HepG2 (cell line): ENCODE results near the gene MAP3K9. TPM values are rescaled to one million over a fixed set of nuclear protein-coding genes. Genes with fewer than 3 reads are reported as not detected.

Experiments used
- ATAC-seq: fragments of 200-7000 bp; cut with Tn5 transposase; 3 replicates; pipeline ENCODE4 v1.9.1; 2020; ENCODE audit warnings: mild to moderate bottlenecking, moderate library complexity
- BruUV-seq: library from RNA; stranded (reverse); fragments of 400-500 nt; replicated peaks from 2 replicates; lab custom pipeline; 2021; lab: Mats Ljungman, UMichigan
- CTCF ChIA-PET: fragments of 300-600 bp; formaldehyde crosslinking; extraction: SDS; loops from one replicate; lab custom pipeline; 2021; ENCODE audit warnings: low total read pairs, inconsistent platforms, low intra/inter-chr PET ratio; lab: Yijun Ruan, JAX
- POLR2A ChIA-PET: fragments of 350-600 bp; sonication (Branson Sonifier 250); formaldehyde crosslinking; loops from one replicate; lab custom pipeline; 2020; ENCODE audit warnings: antibody characterized with exemption, inconsistent platforms; lab: Yijun Ruan, JAX
- DNase-seq: peaks from one replicate; pipeline ENCODE4 v3.0.0-alpha.2; 2015; ENCODE audit warnings: low spot score
- FAIRE-seq: peaks from 3 replicates; lab custom pipeline; 2011; peaks lifted over from hg19 to GRCh38; lab: Jason Lieb, UNC
- H2AFZ ChIP-seq: one replicate; pipeline ENCODE4 v1.6.1; 2011; ENCODE audit warnings: low read length, inconsistent platforms
- H3K27ac ChIP-seq: fragments of 300-600 bp; 3 replicates; pipeline ENCODE4 v1.8.0; 2011; ENCODE audit warnings: mixed run types, mild to moderate bottlenecking, mixed read lengths, low read length, inconsistent platforms; ENCODE audit not compliant: insufficient read depth; ENCODE audit errors: extremely low read length
- H3K27me3 ChIP-seq, 2 experiments: fragments of 200-600 bp in 1 of 2; 2 replicates in 1 of 2; 3 replicates in 1 of 2; pipeline versions ENCODE4 v1.6.0 to v1.8.0; 2011; ENCODE audit warnings: low read length in 2 of 2, mild to moderate bottlenecking in 2 of 2, moderate library complexity in 2 of 2, inconsistent platforms in 1 of 2; ENCODE audit not compliant: insufficient read depth in 2 of 2, control insufficient read depth in 1 of 2
- H3K36me3 ChIP-seq, 2 experiments: fragments of 200-600 bp in 1 of 2; replicated peaks in 1 of 2; 2 replicates in 1 of 2; 3 replicates in 1 of 2; pipeline versions ENCODE4 v1.5.1 to v1.8.0; 2011; ENCODE audit warnings: low read length in 2 of 2, inconsistent platforms in 1 of 2; ENCODE audit not compliant: insufficient read depth in 2 of 2, control insufficient read depth in 1 of 2
- H3K4me1 ChIP-seq: 2 replicates; pipeline ENCODE4 v1.5.1; 2012; ENCODE audit warnings: low read length, inconsistent platforms; ENCODE audit not compliant: insufficient read depth
- H3K4me2 ChIP-seq: 2 replicates; pipeline ENCODE4 v1.6.0; 2011; ENCODE audit warnings: low read depth, low read length, inconsistent platforms
- H3K4me3 ChIP-seq, 3 experiments: fragments of 200-600 bp in 1 of 3; sonication (generic), shearing (Covaris generic) in 1 of 3; replicated peaks in 1 of 3; 2 replicates each; pipeline ENCODE4 v1.5.1; 2011 to 2016; ENCODE audit warnings: low read length in 3 of 3, inconsistent platforms in 2 of 3, low read depth in 2 of 3, mild to moderate bottlenecking in 2 of 3, control low read depth in 1 of 3, mixed read lengths in 1 of 3; ENCODE audit not compliant: insufficient read depth in 1 of 3
- H3K79me2 ChIP-seq: one replicate; pipeline ENCODE4 v1.6.1; 2011; ENCODE audit warnings: low read length, inconsistent platforms; ENCODE audit not compliant: insufficient read depth
- H3K9ac ChIP-seq: 2 replicates; pipeline ENCODE4 v1.6.0; 2011; ENCODE audit warnings: mild to moderate bottlenecking, low read depth, low read length, inconsistent platforms; ENCODE audit not compliant: insufficient read depth
- H3K9me3 ChIP-seq: 2 replicates; pipeline ENCODE4 v1.5.1; 2012; ENCODE audit warnings: mild to moderate bottlenecking, low read length
- H4K20me1 ChIP-seq: 2 replicates; pipeline ENCODE4 v1.6.0; 2011; ENCODE audit warnings: inconsistent platforms, mild to moderate bottlenecking, low read length, moderate library complexity; ENCODE audit not compliant: insufficient read depth
- ATF7 ChIP-seq, 2 experiments: fragments of 450-650 bp in 1 of 2; sonication (generic) in 1 of 2; formaldehyde crosslinking in 1 of 2; IDR thresholded peaks; 2 replicates each; pipeline versions ENCODE4 v1.4.0 to v1.6.1; 2016 to 2020; ENCODE audit warnings: antibody characterized with exemption in 1 of 2, mild to moderate bottlenecking in 1 of 2, missing genetic modification reagents in 1 of 2
- IRF2 ChIP-seq: IDR thresholded peaks from 2 replicates; pipeline ENCODE4 v1.6.1; 2018; ENCODE audit warnings: missing genetic modification reagents, missing compliant biosample characterization
- RORA ChIP-seq: sonication (generic); formaldehyde crosslinking; IDR thresholded peaks from 2 replicates; pipeline ENCODE4 v1.5.0; 2020; ENCODE audit warnings: mild to moderate bottlenecking, missing genetic modification reagents, moderate library complexity
- ZNF337 ChIP-seq: sonication (generic); formaldehyde crosslinking; IDR thresholded peaks from 2 replicates; pipeline ENCODE4 v1.5.1; 2020; ENCODE audit warnings: missing genetic modification reagents, low read depth, mild to moderate bottlenecking, borderline replicate concordance
- WGBS: methylation state at CpG from one replicate; pipeline ENCODE4 v1.1.6; 2017; ENCODE audit warnings: low lambda C conversion rate; 5-methylcytosine and 5-hydroxymethylcytosine counted together
- in situ Hi-C: cut with HindIII; loops from 2 replicates; pipeline ENCODE4 v1.10.0; 2017; ENCODE audit warnings: low pct_unique_long_range_greater_than_20kb; ENCODE audit not compliant: extremely low pct_ligation_motif_present
- intact Hi-C: fragments of 100-400 bp; cut with micrococcal nuclease; formaldehyde crosslinking; loops from one replicate; pipeline ENCODE4 v1.10.0; 2022; ENCODE audit not compliant: unreplicated experiment
- polyA plus RNA-seq, 8 experiments: library from polyadenylated mRNA; depleted of rRNA in 3 of 8; stranded (reverse) in 7 of 8; unstranded in 1 of 8; fragments of >200 nt; fragmentation: Illumina TruSeq in 4 of 8; extraction: Trizol in 4 of 8; gene quantifications; 2 replicates each; pipeline versions ENCODE4 v1.2.1 to v1.2.3, GENCODE V29; 2011 to 2016; ENCODE audit warnings: low read depth in 4 of 8, missing spikeins in 1 of 8, mixed read lengths in 1 of 8; ENCODE audit not compliant: insufficient read depth in 1 of 8
- total RNA-seq, 5 experiments: library from RNA; depleted of rRNA; stranded (reverse); fragments of >200 nt; fragmentation: Illumina TruSeq; extraction: Trizol; gene quantifications; 2 replicates each; pipeline ENCODE4 v1.2.3, GENCODE V29; 2016; ENCODE audit warnings: low read depth in 1 of 5

The MAP3K9 gene
- total and polyA plus RNA-seq, 2 of the 13 experiments (the other 11 are each of a cell fraction or from before 2014, with no cell fraction given) = 4.3 to 4.5 TPM

GRCh38 chr14:70726651-70727375 is 82.5 kb downstream of the MAP3K9 start:
- no peak overlapping the region for H3K27ac ChIP-seq
- H3K4me1 ChIP-seq = peaks cover 26% of the 10 kb centered on the region
- FAIRE-seq (no peak), ATAC-seq (no peak), DNase-seq (no peak)
- no peaks in the 10 kb centered on the region for H3K79me2 ChIP-seq
- H4K20me1 ChIP-seq = no peaks in the 10 kb centered on the region
- 0 out of 2 replicates have a peak, but pooled peaks have one; percentile 5 for TF ChIP-seq ATF7 (IDR thresholded peaks at IDR 0.05)
- TF ChIP-seq ATF7 (CRISPR knock-in tag; IDR thresholded peaks at IDR 0.05) = no peak
- no peak for TF ChIP-seq ZNF337 (CRISPR knock-in tag)
- no peaks in the 10 kb centered on the region for H3K27me3 ChIP-seq
- ChIA-PET CTCF (no interaction called here), POLR2A (no interaction called here)
- no TSS peak for BruUV-seq
- intact Hi-C loops (no loop called here), in situ Hi-C loops (no loop called here)
- 88% methylated on average over 6 of the region's 6 CpGs for WGBS
- H3K4me3 ChIP-seq = no peak overlapping the region
- H2AFZ ChIP-seq = no peak overlapping the region
- peaks cover 4 to 19% of the 10 kb centered on the region in 2 experiments; a peak in 4 of 5 replicates for H3K36me3 ChIP-seq
- no peak overlapping the region for H3K9ac ChIP-seq
- H3K4me2 ChIP-seq = no peak overlapping the region
- H3K9me3 ChIP-seq = no peaks in the 10 kb centered on the region

GRCh38 chr14:70724944-70725343 is 84.4 kb downstream of the MAP3K9 start:
- no peak overlapping the region for H3K9ac ChIP-seq
- in situ Hi-C loops (no loop called here), intact Hi-C loops (no loop called here)
- no peak overlapping the region for H3K27ac ChIP-seq
- no peaks in the 10 kb centered on the region for H3K79me2 ChIP-seq
- no peak for ATAC-seq
- no peaks in the 10 kb centered on the region for H3K9me3 ChIP-seq
- H3K36me3 ChIP-seq = peaks cover 0 to 3% of the 10 kb centered on the region in 2 experiments; a peak in 3 of 5 replicates
- no peak for FAIRE-seq
- no peaks in the 10 kb centered on the region for H3K27me3 ChIP-seq
- BruUV-seq = no TSS peak
- POLR2A ChIA-PET = no interaction called here
- H2AFZ ChIP-seq = no peak overlapping the region
- no peak for DNase-seq
- H3K4me3 ChIP-seq = no peak overlapping the region
- H3K4me1 ChIP-seq = peaks cover 37% of the 10 kb centered on the region
- no peak overlapping the region for H3K4me2 ChIP-seq
- H4K20me1 ChIP-seq = no peaks in the 10 kb centered on the region
- TF ChIP-seq RORA (CRISPR knock-in tag) (no peak), IRF2 (CRISPR knock-in tag) (no peak)
- TF ChIP-seq, all 625 proteins: peak for 0
- CTCF ChIA-PET = no interaction called here
- 66% methylated on average over 6 of the region's 6 CpGs for WGBS
